ENCODE data around the gene PTPN3. TPM values are rescaled to one million over a fixed set of nuclear protein-coding genes. Genes with fewer than 3 reads are reported as not detected.

The PTPN3 gene
- total RNA-seq, 1 donor from 2014 or later, result 14.3 TPM

- ATAC-seq (peak; percentile 13), DNase-seq (ENCODE audit: low spot score) (no peak)
These were observed 20.0 kb downstream of the PTPN3 start for GRCh38 chr9:109478051-109478563.

GRCh38 chr9:109477258-109478050 is 20.7 kb downstream of the PTPN3 start:
- ATAC-seq, result peak; percentile 87

DNA sequence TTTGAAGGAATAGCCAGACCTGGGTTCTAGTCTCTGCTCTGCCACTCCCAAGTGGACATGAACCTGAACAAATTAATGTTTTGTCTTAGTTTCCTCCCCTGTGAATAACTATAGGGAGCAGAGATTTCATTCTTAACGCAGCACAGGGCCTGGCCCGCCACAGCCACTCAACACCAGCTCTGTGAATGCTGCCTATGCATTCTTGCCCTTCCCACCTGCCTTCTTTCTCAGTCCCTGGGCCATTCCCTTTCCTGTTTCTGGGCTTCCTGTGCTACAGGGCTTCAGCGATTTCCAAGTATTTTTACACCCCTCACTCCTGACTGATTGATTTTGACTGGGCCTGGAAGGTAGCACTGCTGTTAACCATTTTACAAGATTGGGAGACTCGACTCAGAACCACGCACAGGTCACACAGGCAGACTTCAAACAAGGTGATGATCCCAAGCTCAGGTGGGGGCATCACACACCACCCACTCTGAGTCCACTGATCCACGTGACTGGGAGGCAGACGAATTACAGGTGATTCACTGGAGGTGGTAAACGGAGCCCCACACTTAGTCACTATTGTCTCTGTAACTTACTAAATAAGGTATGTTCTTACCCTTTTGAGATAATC is 21.4 kb downstream of the PTPN3 start:
- peak; percentile 0 for ATAC-seq
- no peak for DNase-seq (ENCODE audit: low spot score)

More at GRCh38 chr9:109477258-109478050, 20.7 kb downstream of the PTPN3 start:
- DNase-seq (ENCODE audit: low spot score), result peak; percentile 97

DNA sequence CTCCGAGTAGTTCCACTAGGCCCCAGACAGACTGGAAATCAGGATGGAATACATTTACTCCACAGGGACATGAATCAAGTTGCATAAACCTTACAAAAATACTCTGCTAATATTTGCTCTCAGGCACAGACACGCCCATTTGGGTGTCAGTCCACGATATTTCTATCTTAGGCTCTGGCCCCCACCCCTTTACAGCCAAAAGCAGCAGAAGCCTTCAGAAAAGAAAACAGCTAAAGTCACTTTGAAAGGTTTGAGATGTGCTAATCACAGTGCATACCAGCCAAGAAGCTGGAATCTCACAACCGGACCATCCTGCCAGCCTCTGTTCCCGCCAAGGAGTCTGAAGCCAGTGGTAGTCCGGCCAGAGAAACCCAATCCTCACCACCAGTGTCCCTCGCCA is 22.6 kb downstream of the PTPN3 start:
- DNase-seq (ENCODE audit: low spot score) (peak; percentile 72), ATAC-seq (peak; percentile 51)

DNA sequence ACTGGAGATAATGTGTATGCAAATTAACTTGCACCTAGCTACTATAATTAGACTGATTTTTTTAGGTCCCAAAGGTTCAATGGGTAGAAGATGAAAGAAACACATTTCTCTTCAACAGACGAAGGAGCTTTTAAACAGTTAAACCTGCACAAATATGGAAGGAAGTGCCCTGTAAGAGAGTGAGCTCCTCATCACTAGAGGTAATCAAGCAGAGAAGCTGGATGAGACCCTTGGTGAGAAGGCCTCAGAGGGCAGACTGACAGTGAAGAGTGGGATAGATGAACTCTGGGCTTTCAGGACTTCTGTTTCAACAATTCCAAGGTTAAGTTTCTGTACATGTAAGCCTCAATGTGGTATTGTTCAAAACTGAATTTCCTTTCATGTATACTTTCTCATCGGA is 23.2 kb downstream of the PTPN3 start:
- no peak for ATAC-seq
- DNase-seq (ENCODE audit: low spot score), result no peak

DNA sequence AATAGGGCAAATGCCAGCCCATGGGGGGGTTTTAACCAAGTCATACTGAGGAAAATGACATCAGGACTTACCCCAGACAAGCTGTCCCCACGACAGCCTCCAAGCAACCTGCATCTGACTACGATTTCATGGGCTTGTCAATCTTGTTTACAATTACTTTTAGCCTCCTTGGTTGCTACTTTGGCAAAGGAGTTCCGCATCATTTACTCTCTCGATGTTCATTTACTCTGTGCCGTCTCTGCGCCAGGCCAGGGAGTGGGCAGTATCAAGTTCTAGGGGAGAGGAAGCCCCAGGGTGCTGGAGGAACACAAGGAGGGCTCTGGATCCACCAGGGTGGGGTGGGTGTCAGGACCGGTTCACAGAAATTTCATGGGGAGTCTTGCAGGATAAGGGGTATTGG is 23.9 kb downstream of the PTPN3 start:
- DNase-seq (ENCODE audit: low spot score), result no peak
- no peak for ATAC-seq

- ATAC-seq (no peak), DNase-seq (ENCODE audit: low spot score) (no peak)
These were observed 24.8 kb downstream of the PTPN3 start for GRCh38 chr9:109473329-109473728.

DNA sequence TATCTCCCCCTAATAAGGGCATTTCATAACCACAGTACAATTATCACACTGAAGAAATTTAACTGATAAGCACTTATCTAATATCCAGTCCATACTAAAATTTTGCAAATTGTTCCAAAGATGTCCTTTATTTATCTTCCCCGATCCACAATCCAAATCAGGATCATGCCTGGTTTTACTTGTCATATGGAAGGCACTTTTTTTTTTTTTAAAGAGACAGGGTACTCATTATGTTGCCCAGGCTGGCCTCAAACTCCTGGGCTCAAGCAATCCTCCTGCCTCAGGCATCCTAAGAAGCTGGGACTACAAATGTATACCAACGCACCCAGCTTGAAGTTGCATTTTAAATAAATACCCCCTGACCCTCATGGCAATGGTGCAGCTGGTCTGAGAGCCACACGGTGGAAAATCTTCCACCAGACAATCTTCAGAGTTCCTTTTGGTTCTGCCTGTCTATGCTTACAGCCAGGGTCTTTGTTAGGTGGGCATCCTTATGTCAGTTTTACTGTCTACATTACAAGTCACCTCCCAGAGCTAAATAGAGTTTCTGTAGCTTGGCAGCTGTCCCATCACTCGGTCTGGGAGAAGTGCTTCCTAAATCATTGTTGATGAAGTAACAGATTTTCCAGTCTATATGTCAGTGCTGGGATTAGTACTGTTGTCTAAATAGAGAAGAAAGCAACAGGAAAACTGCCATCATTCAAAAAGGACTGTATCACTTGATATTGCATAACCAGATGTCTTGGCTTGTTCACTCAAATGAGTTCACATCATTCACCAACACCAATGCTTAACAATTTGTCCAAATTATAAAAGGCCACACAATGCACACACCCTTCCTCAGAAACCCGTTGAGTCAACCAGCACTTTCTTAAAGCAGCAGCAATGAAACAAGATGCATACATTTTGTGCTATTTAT is 26.4 kb downstream of the PTPN3 start:
- ATAC-seq (no peak), DNase-seq (ENCODE audit: low spot score) (no peak)

DNA sequence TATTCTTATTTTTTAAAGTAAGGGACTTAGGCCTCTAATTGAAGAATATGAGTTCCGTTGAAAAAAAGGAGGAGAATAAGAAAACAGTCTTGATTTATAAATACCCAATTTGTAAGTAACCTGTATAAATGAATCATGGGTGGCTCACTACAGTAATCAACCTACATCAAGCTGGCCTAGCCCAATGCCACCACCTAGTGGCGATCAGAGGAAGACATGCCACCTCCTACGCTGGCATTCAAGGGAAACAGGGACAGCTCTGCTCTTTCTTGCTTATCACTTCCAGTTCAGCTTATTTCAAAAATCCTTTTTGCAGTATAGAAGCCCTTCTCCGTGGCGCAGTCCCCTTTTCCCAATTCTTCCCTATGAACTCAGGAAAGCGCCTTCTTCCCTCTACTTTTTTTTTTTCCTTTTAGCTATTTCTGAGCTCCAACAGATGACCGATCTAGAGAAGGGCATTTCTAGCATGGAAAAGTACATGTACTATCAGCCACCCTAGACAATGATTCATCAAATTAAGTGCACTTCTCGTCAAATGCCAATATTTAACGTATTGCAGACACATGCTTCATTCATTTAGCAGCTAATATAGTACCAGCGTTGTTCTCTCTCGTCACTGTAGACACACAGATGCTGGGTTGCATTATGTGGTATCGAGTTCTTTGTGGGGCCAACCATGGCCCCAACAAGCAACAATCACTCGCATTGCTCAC is 28.3 kb downstream of the PTPN3 start:
- peak; percentile 75 for DNase-seq (ENCODE audit: low spot score)
- peak; percentile 98 for ATAC-seq

DNA sequence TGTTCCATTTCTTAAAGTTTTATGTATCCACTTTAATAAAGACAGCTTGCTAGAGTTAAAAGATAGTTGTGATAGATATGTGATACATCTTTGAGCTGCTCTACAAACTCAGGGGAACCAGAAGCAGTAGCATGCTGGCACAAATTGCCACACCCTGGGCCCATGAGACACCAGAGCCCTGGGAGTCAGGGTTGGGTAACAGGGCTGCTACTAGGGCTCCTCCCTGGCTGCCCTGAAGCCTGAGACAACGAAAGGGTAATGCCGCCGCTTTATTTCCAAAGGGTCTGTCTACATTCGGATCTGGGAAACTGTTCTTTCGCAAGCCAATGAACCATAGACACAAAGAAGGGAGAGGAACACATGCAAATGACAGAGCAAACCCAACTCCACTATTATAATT is 29.2 kb downstream of the PTPN3 start:
- no peak for DNase-seq (ENCODE audit: low spot score)
- peak; percentile 47 for ATAC-seq

GRCh38 chr9:109467936-109468335 is 30.2 kb downstream of the PTPN3 start:
- no peak for ATAC-seq
- DNase-seq (ENCODE audit: low spot score), result no peak

DNA sequence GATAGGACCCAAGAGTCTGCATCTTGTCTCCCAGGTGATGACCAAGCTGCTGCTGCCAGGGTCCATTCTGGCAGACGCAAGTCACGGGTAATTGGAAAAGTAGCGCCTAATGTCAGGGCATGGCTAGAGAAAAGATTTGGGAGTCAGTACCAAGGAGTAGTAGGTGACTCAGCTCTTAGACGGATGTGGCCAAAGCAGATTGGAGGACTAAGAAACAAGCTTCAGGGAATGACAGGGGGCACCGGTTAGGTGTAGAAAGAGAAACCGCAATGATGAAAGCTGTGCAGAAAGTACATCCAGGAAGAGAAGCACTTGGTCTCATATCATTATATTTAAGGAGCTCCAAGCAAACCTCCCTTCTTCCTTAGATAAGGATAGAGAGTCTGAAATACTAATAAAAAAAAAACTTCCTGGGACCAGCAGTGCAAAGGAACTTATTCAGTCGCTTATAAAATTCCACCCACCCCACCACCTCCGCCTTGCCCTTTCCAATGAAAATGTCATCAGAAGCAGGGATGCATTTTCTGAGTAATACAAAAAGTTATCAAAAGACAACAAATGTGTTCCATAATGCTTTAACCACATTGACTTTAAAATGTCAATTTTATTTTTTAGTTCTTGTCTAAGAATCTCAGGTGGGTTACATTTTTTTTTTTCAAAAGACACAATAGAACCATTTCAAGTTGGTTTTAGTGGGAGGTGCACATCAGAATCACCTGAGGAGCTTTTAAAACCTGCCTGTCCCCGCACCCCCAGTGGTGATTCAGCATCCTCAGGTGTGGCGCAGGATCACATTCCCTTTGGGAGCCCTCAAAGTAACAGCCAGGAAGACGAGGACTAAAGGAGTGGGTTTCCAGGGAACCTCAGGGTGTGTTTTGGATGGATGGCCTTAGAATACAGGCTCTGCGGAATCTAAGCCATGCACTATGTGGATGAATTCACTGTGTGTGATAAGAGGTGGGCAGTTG is 31.2 kb downstream of the PTPN3 start:
- no peak for ATAC-seq
- no peak for DNase-seq (ENCODE audit: low spot score)

- no peak for ATAC-seq
- no peak for DNase-seq (ENCODE audit: low spot score)
These were observed 34.0 kb downstream of the PTPN3 start for GRCh38 chr9:109463924-109464625.

GRCh38 chr9:109460576-109460975 is 37.5 kb downstream of the PTPN3 start:
- ATAC-seq, result no peak

DNA sequence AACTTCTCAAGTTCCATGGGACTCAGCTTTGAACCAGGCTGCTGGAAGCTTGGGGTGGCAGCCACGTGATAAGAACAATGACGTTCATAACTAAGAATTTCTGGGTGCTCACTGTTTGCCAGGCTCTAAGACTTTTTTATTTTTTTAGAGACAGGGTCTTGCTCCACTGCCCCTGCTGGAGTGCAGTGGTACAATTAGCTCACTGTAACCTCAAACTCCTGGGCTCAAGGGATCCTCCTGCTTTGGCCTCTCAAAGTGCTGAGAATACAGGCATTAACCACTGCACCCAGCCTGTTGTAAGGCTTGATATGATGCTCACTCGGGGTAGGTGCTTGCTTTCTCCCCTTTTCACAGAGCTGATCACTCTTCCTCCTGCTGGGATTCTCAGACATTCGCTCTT is 38.7 kb downstream of the PTPN3 start:
- no peak for ATAC-seq
- DNase-seq (ENCODE audit: low spot score), result no peak

More at GRCh38 chr9:109460576-109460975, 37.5 kb downstream of the PTPN3 start:
- DNase-seq (ENCODE audit: low spot score), result no peak

DNA sequence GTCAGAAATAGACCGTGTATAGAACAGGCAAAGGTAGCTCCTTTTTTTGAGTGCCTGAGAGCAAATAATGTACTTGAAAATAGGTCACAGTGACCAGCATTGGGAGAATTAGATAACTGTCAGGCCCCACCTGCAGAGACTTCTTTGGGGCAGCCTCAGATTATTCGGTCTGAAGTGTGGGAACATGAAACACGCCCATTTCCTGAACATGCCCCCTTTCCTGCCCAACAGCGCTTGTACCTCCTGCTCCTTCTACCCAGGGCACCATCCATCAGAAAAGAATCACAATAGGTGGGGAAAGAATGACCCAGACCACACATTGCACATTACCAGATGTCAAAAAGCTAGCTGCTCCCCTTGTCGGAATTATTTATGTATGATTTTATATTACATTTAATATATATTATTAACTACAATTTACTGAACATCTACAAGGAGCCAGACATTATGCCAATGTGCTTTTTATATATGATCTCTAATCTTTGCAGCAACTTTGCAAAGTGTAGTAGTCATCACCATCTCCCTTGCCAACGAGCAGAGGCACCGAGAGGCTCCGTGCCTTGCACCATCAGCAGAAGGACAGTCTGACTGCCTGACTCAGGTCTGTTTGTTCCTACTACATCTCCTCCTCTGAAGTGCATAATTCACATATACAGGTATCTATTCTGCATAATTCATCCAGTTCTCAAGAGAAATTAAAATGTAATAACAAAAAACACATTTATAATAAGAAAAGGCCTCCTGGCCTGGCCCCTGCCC is 39.5 kb downstream of the PTPN3 start:
- ATAC-seq (no peak), DNase-seq (ENCODE audit: low spot score) (no peak)

GRCh38 chr9:109456811-109457210 is 41.3 kb downstream of the PTPN3 start:
- no peak for ATAC-seq
- no peak for DNase-seq (ENCODE audit: low spot score)

GRCh38 chr9:109455861-109456260 is 42.2 kb downstream of the PTPN3 start:
- ATAC-seq (no peak), DNase-seq (ENCODE audit: low spot score) (no peak)
